NCI-H2171 treated with DMSO at 0.1 percent for 48 hours (cell line): ENCODE data around the gene RALGAPA2.

Experiments
- DNase-seq: peaks from one replicate; lab custom pipeline; 2025; lab: John Stamatoyannopoulos, UW

RALGAPA2 gene

DNA sequence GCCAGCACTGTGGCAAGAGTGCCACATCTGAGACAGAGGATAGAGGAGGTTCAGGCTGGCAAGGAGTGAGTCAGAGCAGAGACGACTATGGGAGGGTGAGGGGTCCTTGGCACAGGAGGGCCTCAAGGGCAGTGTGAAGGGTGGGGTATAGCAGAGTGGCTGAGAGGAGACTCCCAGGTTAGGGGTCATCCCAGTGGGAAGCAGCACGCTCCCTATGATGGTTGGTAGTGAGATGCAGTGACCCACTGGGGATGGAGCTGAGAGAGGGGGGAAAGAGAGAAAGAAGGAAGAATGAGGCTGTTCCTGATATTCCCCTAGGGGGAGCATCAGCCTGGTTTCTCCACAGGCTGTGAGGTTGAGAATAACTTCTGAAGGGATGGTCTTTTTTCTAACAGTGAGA, 247.2 kb downstream of the RALGAPA2 start:
- peak; percentile 60 for DNase-seq

- DNase-seq: peak; percentile 49
Observed at GRCh38 chr20:20463933-20464374, 248.5 kb downstream of the RALGAPA2 start.

GRCh38 chr20:20462185-20462584, 250.3 kb downstream of the RALGAPA2 start:
- peak; percentile 84 for DNase-seq

DNA sequence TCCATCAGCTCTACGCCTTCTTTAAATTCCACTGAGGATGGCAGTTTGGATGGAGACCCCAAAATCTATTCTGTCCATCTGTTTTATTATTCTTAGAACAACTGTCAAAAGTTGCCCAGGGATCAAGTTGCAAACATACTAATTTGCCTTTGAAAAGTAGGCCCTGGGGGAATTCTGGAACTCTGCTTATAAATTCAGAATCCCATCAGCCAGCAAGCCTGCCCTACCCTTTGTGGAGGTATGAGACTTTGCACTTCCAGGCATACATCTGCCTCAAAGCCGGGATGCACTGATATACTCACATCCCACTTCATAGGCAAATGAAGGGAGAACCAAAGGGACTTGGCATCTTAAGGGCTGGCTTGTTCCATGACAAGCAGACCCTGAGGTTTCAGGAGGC, 250.9 kb downstream of the RALGAPA2 start:
- peak; percentile 100 for DNase-seq

DNA sequence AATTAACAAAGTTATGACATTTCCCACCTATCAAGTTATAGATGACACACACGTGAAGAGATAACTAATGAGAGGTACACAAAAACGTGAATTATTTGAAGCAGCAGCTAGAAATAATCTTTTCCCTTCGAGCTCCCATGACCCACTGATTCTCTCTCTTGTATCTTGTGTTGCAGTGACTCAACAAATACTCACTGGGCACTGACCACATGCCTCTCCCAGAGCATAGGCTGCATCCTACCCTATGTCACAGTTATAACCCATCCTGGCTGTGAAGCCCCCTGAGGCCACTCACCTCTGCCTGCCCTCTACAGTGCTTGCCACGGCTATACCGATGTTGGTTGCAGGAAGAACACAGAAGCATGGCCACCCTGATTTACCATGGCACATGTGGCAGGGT, 252.7 kb downstream of the RALGAPA2 start:
- DNase-seq: no peak

DNA sequence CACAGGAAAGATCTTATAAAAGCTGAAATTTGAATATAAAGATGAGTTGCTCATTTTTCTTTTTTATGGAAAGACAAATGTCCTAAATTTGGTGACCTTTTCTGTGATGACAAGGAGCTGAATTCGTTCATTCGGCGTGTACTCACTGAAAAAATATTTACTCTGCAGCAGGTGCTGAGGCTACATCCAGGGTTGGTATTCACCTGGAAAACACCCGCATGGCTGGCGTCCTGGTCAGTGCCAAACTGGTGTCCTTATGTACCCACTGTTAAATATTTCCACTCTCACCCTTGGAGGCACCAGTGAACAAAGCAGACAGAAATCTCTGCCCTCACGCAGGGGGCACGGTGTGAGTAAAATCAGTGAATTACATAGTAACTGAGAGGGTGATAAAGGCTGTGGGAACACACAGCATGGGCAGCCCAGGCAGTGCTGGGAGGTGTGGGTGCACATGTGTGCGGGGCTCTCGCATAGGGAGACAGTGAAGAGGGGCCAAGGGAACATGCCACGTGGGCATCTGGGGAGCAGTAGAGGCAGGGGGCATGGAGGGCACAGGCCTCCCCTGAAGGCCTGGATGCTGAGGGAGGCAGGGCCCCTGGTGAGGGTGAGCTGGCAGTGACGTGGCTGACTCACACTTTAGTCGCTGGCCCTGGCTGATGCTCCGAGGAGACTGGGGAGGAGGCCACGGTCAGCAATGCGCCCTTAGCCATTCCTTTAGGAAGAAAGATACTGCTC, 254.9 kb downstream of the RALGAPA2 start:
- DNase-seq: no peak

- no peak for DNase-seq
Observed at GRCh38 chr20:20456741-20457140, 255.7 kb downstream of the RALGAPA2 start.

- DNase-seq: no peak
Observed at GRCh38 chr20:20455926-20456325, 256.5 kb downstream of the RALGAPA2 start.

DNA sequence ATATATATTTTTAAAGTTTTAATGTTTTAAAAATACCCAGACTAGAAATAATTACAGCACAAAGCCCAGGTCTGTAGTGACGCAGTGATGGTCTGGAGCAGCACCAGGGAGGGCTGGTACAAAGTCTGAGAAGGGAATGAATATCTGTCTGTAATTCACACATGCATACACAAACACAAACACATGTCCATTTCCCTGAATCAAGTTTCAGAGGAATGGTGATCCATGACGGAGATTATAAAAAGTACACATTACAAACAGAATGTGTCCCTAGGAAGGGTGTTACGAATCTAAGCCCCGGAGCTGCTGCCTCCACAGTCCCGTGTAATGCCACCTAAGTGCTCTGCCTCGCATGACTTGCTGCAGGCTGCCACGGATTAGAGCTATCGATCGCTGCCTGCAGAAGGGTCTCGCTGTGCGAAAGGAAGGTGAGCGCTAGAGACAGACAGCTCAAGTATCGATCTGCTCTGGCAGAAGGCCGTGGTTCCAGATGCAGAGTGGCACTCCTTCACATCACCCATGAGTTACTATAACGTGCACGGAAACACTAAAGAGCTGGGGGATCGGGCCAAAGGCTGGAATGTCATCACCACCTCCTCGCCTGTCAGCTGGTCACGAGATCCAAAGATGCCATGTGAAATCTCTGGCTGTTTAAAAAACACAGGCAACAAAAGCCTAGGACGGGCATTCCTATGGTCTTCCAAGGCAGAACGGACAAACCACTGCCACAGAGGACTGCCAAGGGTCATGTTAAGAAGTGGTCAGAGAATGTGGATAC, 257.4 kb downstream of the RALGAPA2 start:
- peak; percentile 96 for DNase-seq

- peak; percentile 58 for DNase-seq
Observed at GRCh38 chr20:20454367-20454766, 258.1 kb downstream of the RALGAPA2 start.

GRCh38 chr20:20452254-20452676, 260.2 kb downstream of the RALGAPA2 start:
- peak; percentile 100 for DNase-seq

- peak; percentile 55 for DNase-seq
Observed at GRCh38 chr20:20450521-20450920, 261.9 kb downstream of the RALGAPA2 start.

- peak; percentile 96 for DNase-seq
Observed at GRCh38 chr20:20448881-20449280, 263.6 kb downstream of the RALGAPA2 start.

- DNase-seq: peak; percentile 80
Observed at GRCh38 chr20:20447196-20447595, 265.2 kb downstream of the RALGAPA2 start.

GRCh38 chr20:20446425-20447015, 265.9 kb downstream of the RALGAPA2 start:
- DNase-seq: no peak

GRCh38 chr20:20446001-20446400, 266.4 kb downstream of the RALGAPA2 start:
- no peak for DNase-seq

DNA sequence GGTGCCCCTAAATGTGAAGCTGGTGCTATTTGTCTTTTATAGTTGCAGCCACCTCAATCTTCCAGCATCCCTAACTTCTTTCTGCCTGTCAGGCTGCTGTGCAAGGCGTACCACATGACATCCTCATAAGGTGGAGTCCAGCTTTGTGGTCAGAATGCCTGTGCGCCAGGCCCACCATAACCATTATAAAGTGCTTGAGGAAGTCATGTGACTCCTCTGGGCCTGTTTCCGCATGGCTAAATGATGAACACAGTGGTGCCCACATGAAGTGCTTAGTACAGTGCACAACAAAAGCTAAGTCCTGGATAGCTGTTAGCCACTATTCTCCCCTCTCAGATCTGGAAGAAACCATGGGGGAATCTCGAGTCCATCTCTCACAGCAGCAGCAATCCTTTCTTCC, 268.9 kb downstream of the RALGAPA2 start:
- DNase-seq: no peak

GRCh38 chr20:20442466-20442865, 270.0 kb downstream of the RALGAPA2 start:
- no peak for DNase-seq

- peak; percentile 49 for DNase-seq
Observed at GRCh38 chr20:20440886-20441658, 271.4 kb downstream of the RALGAPA2 start.

DNA sequence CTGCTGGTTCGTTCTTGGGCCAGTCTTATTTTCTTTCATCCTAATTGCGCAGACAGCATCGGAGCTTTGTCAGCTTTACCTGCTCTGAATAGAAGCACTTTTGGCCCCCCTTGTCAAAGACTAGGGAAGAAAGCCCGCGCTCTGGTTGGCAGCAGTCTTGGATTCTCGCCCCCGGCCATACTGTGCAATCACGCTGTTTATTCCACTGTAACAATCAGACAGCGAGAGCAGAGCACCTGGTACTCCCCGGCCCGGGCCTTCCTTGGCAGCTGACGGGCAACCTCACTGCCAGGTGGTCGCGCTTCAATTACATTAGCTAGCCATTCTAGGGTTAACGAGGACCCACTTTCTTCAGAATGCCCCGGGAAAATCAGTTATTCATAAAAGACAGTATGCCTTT, 272.0 kb downstream of the RALGAPA2 start:
- peak; percentile 97 for DNase-seq

- DNase-seq: no peak
Observed at GRCh38 chr20:20439602-20440190, 272.7 kb downstream of the RALGAPA2 start.

DNA sequence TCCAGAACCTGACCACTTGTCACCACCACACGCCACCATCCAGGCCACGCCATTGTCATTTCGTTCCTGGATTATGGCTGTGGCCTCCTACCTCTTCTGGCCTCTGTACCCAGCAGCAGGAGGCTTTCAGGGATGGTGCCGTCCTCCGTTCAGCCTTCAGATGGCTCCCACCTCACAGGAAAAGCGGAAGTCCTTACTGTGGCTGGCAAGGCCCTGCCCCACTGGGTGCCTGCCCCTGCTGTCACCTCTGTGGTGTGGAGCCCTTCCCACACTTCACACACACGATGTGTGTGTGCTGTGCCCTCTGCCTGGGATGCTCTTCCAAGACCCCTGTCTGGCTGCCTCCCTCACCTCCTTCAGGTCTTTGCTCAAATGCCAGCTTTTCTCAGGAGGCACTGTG, 275.1 kb downstream of the RALGAPA2 start:
- DNase-seq: no peak
